H1 (cell line): ENCODE data around the gene CAMKMT. TPM values are rescaled to one million over a fixed set of nuclear protein-coding genes. Genes with fewer than 3 reads are reported as not detected.

Source experiments
- CTCF ChIA-PET: fragments of 300-600 bp; sonication (Branson Sonifier 250); formaldehyde crosslinking; loops from one replicate; lab custom pipeline; 2021; ENCODE audit not compliant: partially characterized antibody; lab: Charles Lee
- POLR2A ChIA-PET: fragments of 300-600 bp; sonication (Branson Sonifier 250); formaldehyde crosslinking; loops from one replicate; lab custom pipeline; 2021; ENCODE audit warnings: inconsistent platforms; ENCODE audit not compliant: partially characterized antibody; lab: Charles Lee
- DNase-seq, 2 experiments: peaks; one replicate each; pipeline versions ENCODE4 v3.0.0 to v3.0.0-alpha.2; 2010 to 2022; ENCODE audit warnings: low spot score in 2 of 2, low read depth in 1 of 2, mixed read lengths in 1 of 2
- FAIRE-seq: peaks from 2 replicates; lab custom pipeline; 2011; peaks lifted over from hg19 to GRCh38; lab: Jason Lieb, UNC
- H2AFZ ChIP-seq: 2 replicates; pipeline ENCODE4 v1.8.1; 2012; ENCODE audit warnings: low read length, inconsistent platforms
- H2AK5ac ChIP-seq: 2 replicates; pipeline ENCODE4 v1.6.1; 2013; ENCODE audit warnings: low read depth, low read length
- H2BK120ac ChIP-seq: replicated peaks from 2 replicates; pipeline ENCODE3; 2013; ENCODE audit warnings: low read depth, low read length, inconsistent platforms
- H2BK12ac ChIP-seq: 2 replicates; pipeline ENCODE4 v1.6.1; 2013; ENCODE audit warnings: low read depth, low read length
- H2BK15ac ChIP-seq: 2 replicates; pipeline ENCODE4 v1.6.1; 2013; ENCODE audit warnings: low read length
- H2BK20ac ChIP-seq: 2 replicates; pipeline ENCODE4 v1.6.1; 2013; ENCODE audit warnings: low read length
- H2BK5ac ChIP-seq: 2 replicates; pipeline ENCODE4 v1.6.1; 2013; ENCODE audit warnings: low read depth, low read length
- H3K14ac ChIP-seq: 2 replicates; pipeline ENCODE4 v1.6.1; 2013; ENCODE audit warnings: inconsistent platforms; ENCODE audit not compliant: insufficient read length
- H3K18ac ChIP-seq: 2 replicates; pipeline ENCODE4 v1.6.1; 2013; ENCODE audit warnings: low read length; ENCODE audit errors: extremely low read depth
- H3K23ac ChIP-seq: 2 replicates; pipeline ENCODE4 v1.6.1; 2013; ENCODE audit warnings: inconsistent platforms; ENCODE audit not compliant: insufficient read length
- H3K23me2 ChIP-seq: 2 replicates; pipeline ENCODE4 v1.6.1; 2013; ENCODE audit warnings: low read depth, low read length
- H3K27ac ChIP-seq: 2 replicates; pipeline ENCODE4 v1.6.1; 2011; ENCODE audit warnings: low read depth, low read length, inconsistent platforms
- H3K27me3 ChIP-seq, 4 experiments: replicated peaks in 1 of 4; 1 replicate in 1 of 4; 2 replicates in 3 of 4; pipeline versions ENCODE4 v1.6.1 to v1.8.1; 2011 to 2013; ENCODE audit warnings: low read length in 3 of 4, mild to moderate bottlenecking in 3 of 4, inconsistent platforms in 2 of 4, mixed read lengths in 2 of 4, moderate library complexity in 1 of 4; ENCODE audit not compliant: control insufficient read depth in 3 of 4, insufficient read depth in 3 of 4; ENCODE audit errors: extremely low read depth in 1 of 4
- H3K36me3 ChIP-seq, 4 experiments: 2 replicates each; pipeline versions ENCODE4 v1.6.1 to v1.8.1; 2011 to 2013; ENCODE audit warnings: mild to moderate bottlenecking in 4 of 4, low read length in 3 of 4, moderate library complexity in 2 of 4, control low read depth in 1 of 4, inconsistent platforms in 1 of 4; ENCODE audit not compliant: insufficient read depth in 4 of 4, control insufficient read depth in 2 of 4
- H3K4ac ChIP-seq: replicated peaks from 2 replicates; pipeline ENCODE3; 2013; ENCODE audit warnings: low read length, low read depth, mixed read lengths, inconsistent platforms; ENCODE audit not compliant: insufficient read length
- H3K4me1 ChIP-seq, 4 experiments: replicated peaks in 1 of 4; 1 replicate in 1 of 4; 2 replicates in 3 of 4; pipeline versions ENCODE4 v1.6.1 to v1.8.1; 2011 to 2013; ENCODE audit warnings: low read length in 3 of 4, inconsistent platforms in 2 of 4, mixed read lengths in 1 of 4; ENCODE audit not compliant: insufficient read depth in 4 of 4, control insufficient read depth in 3 of 4
- H3K4me2 ChIP-seq, 2 experiments: 2 replicates each; pipeline versions ENCODE4 v1.6.1 to v1.8.1; 2011 to 2013; ENCODE audit warnings: low read depth in 2 of 2, low read length in 2 of 2, control low read depth in 1 of 2, inconsistent platforms in 1 of 2, mild to moderate bottlenecking in 1 of 2; ENCODE audit not compliant: insufficient read depth in 1 of 2
- H3K4me3 ChIP-seq, 4 experiments: fragments of 200-600, 300-600 bp in 1 of 4; sonication (generic), shearing (Covaris generic), sonication (Bioruptor Twin) in 1 of 4; 2 replicates each; pipeline versions ENCODE4 v1.5.1 to v1.8.1; 2011 to 2016; ENCODE audit warnings: low read length in 4 of 4, low read depth in 3 of 4, control low read depth in 2 of 4, inconsistent platforms in 2 of 4, mild to moderate bottlenecking in 2 of 4, mixed read lengths in 1 of 4, moderate library complexity in 1 of 4; ENCODE audit not compliant: insufficient read depth in 2 of 4; ENCODE audit errors: extremely low read depth in 1 of 4
- H3K56ac ChIP-seq: replicated peaks from 2 replicates; pipeline ENCODE3; 2013; ENCODE audit warnings: low read depth, mild to moderate bottlenecking, mixed read lengths, low read length, inconsistent platforms; ENCODE audit not compliant: insufficient read length
- H3K79me1 ChIP-seq: 2 replicates; pipeline ENCODE4 v1.6.1; 2013; ENCODE audit warnings: low read depth, low read length, control low read depth
- H3K79me2 ChIP-seq, 2 experiments: 2 replicates each; pipeline versions ENCODE4 v1.6.1 to v1.8.1; 2012 to 2013; ENCODE audit warnings: low read length in 2 of 2, mild to moderate bottlenecking in 2 of 2, inconsistent platforms in 1 of 2; ENCODE audit not compliant: insufficient read depth in 2 of 2, control insufficient read depth in 1 of 2
- H3K9ac ChIP-seq, 4 experiments: replicated peaks in 1 of 4; 1 replicate in 1 of 4; 2 replicates in 3 of 4; pipeline versions ENCODE4 v1.6.1 to v1.8.1; 2011 to 2013; ENCODE audit warnings: low read depth in 3 of 4, low read length in 3 of 4, control low read depth in 2 of 4, mild to moderate bottlenecking in 2 of 4, moderate library complexity in 2 of 4, inconsistent platforms in 1 of 4; ENCODE audit errors: extremely low read depth in 1 of 4
- H3K9me3 ChIP-seq, 2 experiments: 2 replicates each; pipeline versions ENCODE4 v1.6.1 to v1.8.1; 2012 to 2013; ENCODE audit warnings: mild to moderate bottlenecking in 2 of 2, moderate library complexity in 2 of 2, control low read depth in 1 of 2, inconsistent platforms in 1 of 2, low read depth in 1 of 2, low read length in 1 of 2, mixed read lengths in 1 of 2; ENCODE audit not compliant: insufficient read depth in 2 of 2
- H4K20me1 ChIP-seq, 2 experiments: replicated peaks in 1 of 2; 2 replicates each; pipeline versions ENCODE3 to v1.8.1; 2011 to 2013; ENCODE audit warnings: inconsistent platforms in 2 of 2, low read length in 2 of 2, mild to moderate bottlenecking in 1 of 2; ENCODE audit not compliant: insufficient read depth in 2 of 2, control insufficient read depth in 1 of 2
- H4K5ac ChIP-seq: 2 replicates; pipeline ENCODE4 v1.6.1; 2013; ENCODE audit warnings: low read length, low read depth, mixed read lengths, inconsistent platforms; ENCODE audit not compliant: insufficient read length
- H4K8ac ChIP-seq: 2 replicates; pipeline ENCODE4 v1.8.0; 2013; ENCODE audit warnings: mild to moderate bottlenecking, moderate library complexity, low read length, inconsistent platforms; ENCODE audit not compliant: insufficient read depth; ENCODE audit errors: extremely low read depth
- H4K91ac ChIP-seq: replicated peaks from 2 replicates; pipeline ENCODE3; 2013; ENCODE audit warnings: low read length, mixed read lengths, inconsistent platforms; ENCODE audit not compliant: insufficient read length
- CTBP2 ChIP-seq: IDR thresholded peaks from 2 replicates; pipeline ENCODE4 v1.7.0; 2011; ENCODE audit warnings: borderline replicate concordance, mild to moderate bottlenecking, moderate library complexity, mixed read lengths, low read length; ENCODE audit not compliant: insufficient read depth, insufficient read length
- GTF2F1 ChIP-seq: IDR thresholded peaks from 2 replicates; pipeline ENCODE4 v1.6.1; 2012; ENCODE audit warnings: low read depth, low read length, improper control_type of control experiment, borderline replicate concordance
- JUN ChIP-seq: IDR thresholded peaks from 2 replicates; pipeline ENCODE4 v1.6.1; 2011; ENCODE audit warnings: low read depth, mild to moderate bottlenecking, improper control_type of control experiment, low read length
- RXRA ChIP-seq: IDR thresholded peaks from 2 replicates; pipeline ENCODE4 v1.6.1; 2011; ENCODE audit warnings: low read depth, mild to moderate bottlenecking, low read length, moderate library complexity; ENCODE audit not compliant: insufficient read depth
- SP4 ChIP-seq: IDR thresholded peaks from 2 replicates; pipeline ENCODE4 v1.6.1; 2012; ENCODE audit warnings: low read length, inconsistent platforms
- WGBS, 2 experiments: shearing (Covaris generic) in 1 of 2; methylation state at CpG; one replicate each; pipeline versions ENCODE4 v1.1.6 to v1.1.7; 2013 to 2015; ENCODE audit warnings: low lambda C conversion rate in 2 of 2, mixed read lengths in 2 of 2, inconsistent platforms in 1 of 2, low coverage in 1 of 2, missing lambda C conversion rate in 1 of 2; ENCODE audit not compliant: insufficient replicate concordance in 2 of 2, insufficient coverage in 1 of 2, insufficient read length in 1 of 2; ENCODE audit errors: extremely low coverage in 1 of 2, missing lambda C conversion rate in 1 of 2; 5-methylcytosine and 5-hydroxymethylcytosine counted together
- polyA plus RNA-seq, 7 experiments: library from polyadenylated mRNA; depleted of rRNA in 3 of 7; stranded (reverse) in 5 of 7; unstranded in 2 of 7; fragments of >200 nt in 5 of 7; fragments of 200-250 nt in 2 of 7; gene quantifications; 1 replicate in 5 of 7; 2 replicates in 1 of 7; 4 replicates in 1 of 7; pipeline versions ENCODE4 v1.2.1 to v1.2.3, GENCODE V29; 2011 to 2013; ENCODE audit warnings: missing spikeins in 2 of 7, mixed read lengths in 2 of 7
- total RNA-seq: library from RNA; stranded (reverse); fragmentation: NEBNext Ultra II Directional; extraction: Animal tissue kit (Norgen Biotek cat#: 25700); gene quantifications from 2 replicates; pipeline ENCODE4 v1.2.1, GENCODE V29; 2021
- TF ChIP-seq, protein P1 (sequence below): IDR thresholded peaks from 2 replicates; pipeline ENCODE4 v1.6.1; 2012; ENCODE audit warnings: inconsistent platforms
- TF ChIP-seq, protein P2 (sequence below), 3 experiments: IDR thresholded peaks; 1 replicate in 2 of 3; 2 replicates in 1 of 3; pipeline versions ENCODE4 v1.5.1 to v1.6.1; 2011; ENCODE audit warnings: low read length in 3 of 3, mild to moderate bottlenecking in 3 of 3, inconsistent platforms in 2 of 3, low read depth in 1 of 3, moderate library complexity in 1 of 3; ENCODE audit not compliant: insufficient read depth in 1 of 3; ENCODE audit errors: control extremely low read depth in 1 of 3
- TF ChIP-seq, protein P3 (sequence below): IDR thresholded peaks from 2 replicates; pipeline ENCODE4 v1.6.1; 2011; ENCODE audit warnings: low read length, improper control_type of control experiment

Gene CAMKMT
- total and polyA plus RNA-seq, 2 of the 8 experiments (the other 6 are each of a cell fraction or from before 2014, with no cell fraction given) = 14.7 to 22.4 TPM

DNA sequence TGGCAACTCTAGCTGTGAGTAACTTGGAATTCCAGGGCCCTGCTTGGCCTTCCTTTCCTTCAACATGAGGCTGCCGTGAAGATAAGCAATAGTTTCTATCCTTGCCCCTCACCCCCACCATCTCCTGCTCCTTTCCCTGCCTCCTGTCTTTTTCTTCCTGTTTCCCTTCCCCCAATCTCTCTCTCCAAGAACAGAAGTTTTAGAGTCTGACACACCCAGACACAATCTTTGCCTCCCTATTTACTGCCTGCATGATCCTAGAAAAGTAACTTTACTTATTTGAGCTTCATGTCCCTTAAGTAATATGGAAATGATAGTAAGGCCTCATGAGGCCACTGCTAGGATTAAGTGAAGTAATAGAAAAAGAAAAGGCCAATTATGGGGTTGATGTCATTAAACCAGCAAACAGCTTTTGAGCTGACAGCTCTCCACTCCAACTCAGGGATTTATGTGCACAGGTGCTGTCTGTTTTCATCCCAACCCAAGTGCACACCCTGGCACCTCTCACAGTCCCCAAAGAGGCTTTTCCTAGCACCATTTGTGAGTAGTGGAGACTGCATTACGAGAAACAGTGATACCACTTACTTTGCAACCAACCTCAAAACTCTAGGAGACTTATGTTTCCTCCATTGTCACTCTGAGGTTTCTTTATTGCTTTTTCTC is 456.1 kb downstream of the CAMKMT start:
- Histone ChIP-seq H3K14ac (no peak overlapping the region), H3K23ac (no peak overlapping the region), H3K56ac (no peak overlapping the region), H2AFZ (no peak overlapping the region), H3K79me1 (no peaks in the 10 kb centered on the region), H4K5ac (no peak overlapping the region), H4K8ac (no peak overlapping the region), H2BK15ac (no peak overlapping the region), H3K36me3 (no peaks in the 10 kb centered on the region), H3K23me2 (no peaks in the 10 kb centered on the region), H3K9me3 (no peaks in the 10 kb centered on the region), H3K4me1 (peaks cover 0 to 7% (median 0%) of the 10 kb centered on the region in 4 experiments; a peak in 1 of 7 replicates), H2BK12ac (no peak overlapping the region), H3K4ac (no peak overlapping the region), H2BK5ac (no peak overlapping the region), H2BK20ac (no peak overlapping the region), H2AK5ac (no peak overlapping the region), H3K27me3 (no peaks in the 10 kb centered on the region), H3K4me2 (no peak overlapping the region), H4K91ac (no peak overlapping the region), H3K27ac (no peak overlapping the region), H3K9ac (no peak overlapping the region), H3K79me2 (no peaks in the 10 kb centered on the region), H4K20me1 (no peaks in the 10 kb centered on the region), H3K4me3 (no peak overlapping the region), H3K18ac (no peak overlapping the region), H2BK120ac (no peak overlapping the region)
- CTCF ChIA-PET = interaction anchor here (0.7 kb wide), 1 partner anchor 14 kb away, joined by 3 read pairs; no protein-coding TSS in a partner anchor
- FAIRE-seq = no peak
- DNase-seq = no peak
- 96% methylated on average over 2 of the region's 2 CpGs; no CpG with 5 or more reads in 1 of the 2 experiments for WGBS, 2 experiments
- POLR2A ChIA-PET = no interaction called here
- TF ChIP-seq GTF2F1 (no peak), JUN (no peak), RXRA (no peak), CTBP2 (no peak), SP4 (no peak)
- TF ChIP-seq, protein P1, sequence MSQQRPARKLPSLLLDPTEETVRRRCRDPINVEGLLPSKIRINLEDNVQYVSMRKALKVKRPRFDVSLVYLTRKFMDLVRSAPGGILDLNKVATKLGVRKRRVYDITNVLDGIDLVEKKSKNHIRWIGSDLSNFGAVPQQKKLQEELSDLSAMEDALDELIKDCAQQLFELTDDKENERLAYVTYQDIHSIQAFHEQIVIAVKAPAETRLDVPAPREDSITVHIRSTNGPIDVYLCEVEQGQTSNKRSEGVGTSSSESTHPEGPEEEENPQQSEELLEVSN = no peak
- TF ChIP-seq, protein P2, sequence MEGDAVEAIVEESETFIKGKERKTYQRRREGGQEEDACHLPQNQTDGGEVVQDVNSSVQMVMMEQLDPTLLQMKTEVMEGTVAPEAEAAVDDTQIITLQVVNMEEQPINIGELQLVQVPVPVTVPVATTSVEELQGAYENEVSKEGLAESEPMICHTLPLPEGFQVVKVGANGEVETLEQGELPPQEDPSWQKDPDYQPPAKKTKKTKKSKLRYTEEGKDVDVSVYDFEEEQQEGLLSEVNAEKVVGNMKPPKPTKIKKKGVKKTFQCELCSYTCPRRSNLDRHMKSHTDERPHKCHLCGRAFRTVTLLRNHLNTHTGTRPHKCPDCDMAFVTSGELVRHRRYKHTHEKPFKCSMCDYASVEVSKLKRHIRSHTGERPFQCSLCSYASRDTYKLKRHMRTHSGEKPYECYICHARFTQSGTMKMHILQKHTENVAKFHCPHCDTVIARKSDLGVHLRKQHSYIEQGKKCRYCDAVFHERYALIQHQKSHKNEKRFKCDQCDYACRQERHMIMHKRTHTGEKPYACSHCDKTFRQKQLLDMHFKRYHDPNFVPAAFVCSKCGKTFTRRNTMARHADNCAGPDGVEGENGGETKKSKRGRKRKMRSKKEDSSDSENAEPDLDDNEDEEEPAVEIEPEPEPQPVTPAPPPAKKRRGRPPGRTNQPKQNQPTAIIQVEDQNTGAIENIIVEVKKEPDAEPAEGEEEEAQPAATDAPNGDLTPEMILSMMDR (IDR thresholded peaks at IDR 0.05; ENCODE audit: control extremely low read depth in 1 of 3, insufficient read depth in 1 of 3, low read depth in 1 of 3, low read length in 3 of 3) = no peak
- TF ChIP-seq, protein P3, sequence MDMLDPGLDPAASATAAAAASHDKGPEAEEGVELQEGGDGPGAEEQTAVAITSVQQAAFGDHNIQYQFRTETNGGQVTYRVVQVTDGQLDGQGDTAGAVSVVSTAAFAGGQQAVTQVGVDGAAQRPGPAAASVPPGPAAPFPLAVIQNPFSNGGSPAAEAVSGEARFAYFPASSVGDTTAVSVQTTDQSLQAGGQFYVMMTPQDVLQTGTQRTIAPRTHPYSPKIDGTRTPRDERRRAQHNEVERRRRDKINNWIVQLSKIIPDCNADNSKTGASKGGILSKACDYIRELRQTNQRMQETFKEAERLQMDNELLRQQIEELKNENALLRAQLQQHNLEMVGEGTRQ = no peak
